Gastrocnemius medialis (tissue), 4 donors: ENCODE data around the gene FBN2. TPM values are rescaled to one million over a fixed set of nuclear protein-coding genes. Genes with fewer than 3 reads are reported as not detected.

Source experiments
- ATAC-seq, 2 donors: fragments of 150-250 bp; one replicate each; pipeline ENCODE4 v1.9.1; 2016
- DNase-seq, 2 donors: peaks; one replicate each; pipeline ENCODE4 v3.0.0-alpha.2; 2019
- H3K27ac ChIP-seq, 4 donors: fragments of 200-600 bp; sonication (generic); 1 replicate in 1 of 4; 2 replicates in 3 of 4; pipeline ENCODE4 v1.5.1; 2016 to 2018; ENCODE audit warnings: mild to moderate bottlenecking in 2 of 4, moderate library complexity in 1 of 4
- H3K27me3 ChIP-seq, 3 donors: fragments of 200-600 bp; sonication (generic) in 2 of 3; 1 replicate in 1 of 3; 2 replicates in 2 of 3; pipeline versions ENCODE4 v1.5.1 to v1.6.0; 2016 to 2019; ENCODE audit warnings: mild to moderate bottlenecking in 1 of 3, moderate library complexity in 1 of 3
- H3K36me3 ChIP-seq, 2 donors: fragments of 200-600 bp; sonication (generic) in 1 of 2; one replicate each; pipeline ENCODE4 v1.5.1; 2017 to 2018
- H3K4me1 ChIP-seq, 2 donors: fragments of 200-600 bp; sonication (generic) in 1 of 2; one replicate each; pipeline ENCODE4 v1.5.1; 2016 to 2017; ENCODE audit warnings: mild to moderate bottlenecking in 2 of 2
- H3K4me3 ChIP-seq, 4 donors: fragments of 200-600 bp; sonication (generic) in 3 of 4; 1 replicate in 1 of 4; 2 replicates in 3 of 4; pipeline ENCODE4 v1.5.1; 2016 to 2019; ENCODE audit warnings: mild to moderate bottlenecking in 2 of 4
- H3K9me3 ChIP-seq, 3 donors: fragments of 200-600 bp; sonication (generic) in 2 of 3; 1 replicate in 1 of 3; 2 replicates in 2 of 3; pipeline ENCODE4 v1.5.1; 2016 to 2019
- POLR2A ChIP-seq, 2 donors: fragments of 450-650 bp; IDR thresholded peaks; one replicate each; pipeline ENCODE4 v1.6.1; 2017; ENCODE audit warnings: antibody characterized with exemption in 2 of 2, mild to moderate bottlenecking in 2 of 2, moderate library complexity in 2 of 2
- in situ Hi-C, 4 donors: fragments of 200-750 bp; cut with MboI; loops; one replicate each; pipeline versions ENCODE4 v1.15.0 to v1.8.0; 2017; ENCODE audit warnings: low sequenced_read_pairs in 4 of 4
- intact Hi-C: fragments of 100-400 bp; cut with DNase I; formaldehyde crosslinking; loops from one replicate; pipeline ENCODE4 v1.15.1; 2023; ENCODE audit warnings: low total_unique reads
- total RNA-seq, 4 donors: library from RNA; depleted of rRNA; stranded (reverse); fragments of >200 nt; gene quantifications; one replicate each; pipeline versions ENCODE4 v1.1.0 to v1.2.3, GENCODE V29; 2016
- TF ChIP-seq, protein P1 (sequence below), 5 experiments: fragments of 450-650 bp in 3 of 5; fragments of 200-600 bp in 2 of 5; sonication (generic) in 2 of 5; IDR thresholded peaks in 4 of 5; conservative IDR thresholded peaks in 1 of 5; 1 replicate in 4 of 5; 2 replicates in 1 of 5; pipeline ENCODE4 v1.5.1; 2016 to 2019; ENCODE audit warnings: antibody characterized with exemption in 5 of 5, mild to moderate bottlenecking in 3 of 5, moderate library complexity in 3 of 5

Gene FBN2
- total RNA-seq, 4 donors from 2014 or later: 0.07 to 0.20 TPM; not detected in 2

DNA sequence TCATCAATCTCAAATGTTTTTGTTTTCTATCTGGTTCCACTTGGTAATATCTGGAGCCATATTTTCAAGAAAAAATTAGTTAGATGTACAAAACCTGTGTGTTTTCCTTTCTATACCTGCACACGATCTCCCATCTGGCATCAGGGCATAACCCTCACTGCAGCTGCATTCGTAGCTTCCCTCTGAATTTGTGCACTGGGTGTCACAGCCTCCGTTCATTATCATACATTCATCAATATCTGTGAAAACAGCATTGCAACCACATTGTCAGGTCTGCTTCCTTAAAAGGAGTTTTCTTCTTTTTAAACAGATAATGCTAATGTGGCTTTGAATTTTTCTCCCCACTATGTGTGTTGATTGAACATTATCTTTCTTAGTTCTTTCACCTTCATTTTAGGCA, 202.7 kb downstream of the FBN2 start:
- Histone ChIP-seq H3K27me3 (no peaks in the 10 kb centered on the region), H3K4me3 (no peak overlapping the region), H3K27ac (no peak overlapping the region), H3K4me1 (no peaks in the 10 kb centered on the region), H3K9me3 (no peaks in the 10 kb centered on the region), H3K36me3 (no peaks in the 10 kb centered on the region)
- in situ Hi-C loops: no loop called here
- ATAC-seq (no peak), DNase-seq (no peak)
- TF ChIP-seq, protein P1, sequence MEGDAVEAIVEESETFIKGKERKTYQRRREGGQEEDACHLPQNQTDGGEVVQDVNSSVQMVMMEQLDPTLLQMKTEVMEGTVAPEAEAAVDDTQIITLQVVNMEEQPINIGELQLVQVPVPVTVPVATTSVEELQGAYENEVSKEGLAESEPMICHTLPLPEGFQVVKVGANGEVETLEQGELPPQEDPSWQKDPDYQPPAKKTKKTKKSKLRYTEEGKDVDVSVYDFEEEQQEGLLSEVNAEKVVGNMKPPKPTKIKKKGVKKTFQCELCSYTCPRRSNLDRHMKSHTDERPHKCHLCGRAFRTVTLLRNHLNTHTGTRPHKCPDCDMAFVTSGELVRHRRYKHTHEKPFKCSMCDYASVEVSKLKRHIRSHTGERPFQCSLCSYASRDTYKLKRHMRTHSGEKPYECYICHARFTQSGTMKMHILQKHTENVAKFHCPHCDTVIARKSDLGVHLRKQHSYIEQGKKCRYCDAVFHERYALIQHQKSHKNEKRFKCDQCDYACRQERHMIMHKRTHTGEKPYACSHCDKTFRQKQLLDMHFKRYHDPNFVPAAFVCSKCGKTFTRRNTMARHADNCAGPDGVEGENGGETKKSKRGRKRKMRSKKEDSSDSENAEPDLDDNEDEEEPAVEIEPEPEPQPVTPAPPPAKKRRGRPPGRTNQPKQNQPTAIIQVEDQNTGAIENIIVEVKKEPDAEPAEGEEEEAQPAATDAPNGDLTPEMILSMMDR (IDR thresholded peaks at IDR 0.05 in 4 of 5, conservative IDR thresholded peaks at IDR 0.05 in 1 of 5): no peak
- no peak for TF ChIP-seq POLR2A (IDR thresholded peaks at IDR 0.05)
- intact Hi-C loops: no loop called here

DNA sequence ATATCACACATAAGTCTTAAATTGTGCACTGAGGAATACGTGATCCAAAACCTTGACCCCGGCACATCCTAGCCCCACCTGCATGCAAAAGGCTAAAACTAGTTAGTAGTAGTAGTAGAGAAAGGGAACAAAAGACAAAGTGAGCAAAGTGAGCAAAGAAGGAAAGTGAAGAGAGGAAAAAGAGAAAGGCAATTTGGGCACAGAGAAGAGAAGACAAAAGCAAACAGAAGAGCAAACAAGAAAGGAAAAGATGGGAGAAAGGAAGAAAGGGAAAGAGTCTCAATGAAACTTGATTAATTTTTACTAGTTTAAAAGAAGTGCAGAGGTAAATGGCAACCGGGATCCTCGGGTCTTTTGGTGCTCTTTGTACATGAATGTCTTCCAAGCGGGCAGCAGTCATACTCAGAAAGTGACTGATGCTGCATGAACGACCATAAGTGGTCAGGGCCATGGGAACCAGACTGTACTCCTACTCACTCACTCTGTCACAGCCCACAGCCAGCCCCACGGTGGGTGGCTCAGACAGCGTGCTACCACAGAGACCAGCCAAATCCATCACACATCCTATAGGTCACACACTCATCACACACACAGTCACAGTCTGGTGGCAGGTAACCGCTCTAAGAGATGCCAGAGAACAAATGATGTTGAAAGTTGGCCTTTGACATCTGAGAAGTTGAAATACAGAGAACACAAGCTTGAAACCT, 203.9 kb downstream of the FBN2 start:
- H3K4me3 ChIP-seq: no peak overlapping the region
- in situ Hi-C loops (no loop called here), intact Hi-C loops (no loop called here)
- no peaks in the 10 kb centered on the region for H3K9me3 ChIP-seq
- H3K4me1 ChIP-seq: peaks cover 0 to 2% of the 10 kb centered on the region in 2 donors
- H3K27ac ChIP-seq: no peak overlapping the region
- TF ChIP-seq, protein P1 (IDR thresholded peaks at IDR 0.05 in 4 of 5, conservative IDR thresholded peaks at IDR 0.05 in 1 of 5): no peak
- TF ChIP-seq POLR2A (IDR thresholded peaks at IDR 0.05): no peak
- no peaks in the 10 kb centered on the region for H3K27me3 ChIP-seq
- H3K36me3 ChIP-seq: no peaks in the 10 kb centered on the region
- no peak for ATAC-seq
- no peak for DNase-seq

DNA sequence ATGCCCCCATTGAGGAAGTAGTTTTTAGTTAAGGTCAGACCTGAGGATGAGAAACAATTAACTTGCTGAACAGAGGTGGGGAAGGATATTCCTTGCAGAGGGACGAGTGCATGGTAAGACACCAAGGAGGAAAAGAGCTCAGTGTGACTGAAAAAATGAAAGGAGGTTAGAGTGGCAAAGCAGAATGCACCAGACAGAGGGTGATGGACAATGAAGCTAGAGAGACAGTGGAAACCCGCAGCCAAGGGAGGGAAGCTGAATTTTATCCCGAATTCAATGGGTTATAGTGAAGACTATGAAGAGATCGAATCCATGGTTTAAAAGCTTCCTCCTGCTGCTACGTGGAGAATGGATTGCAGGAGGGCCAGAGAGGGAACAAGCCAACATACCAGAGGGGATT, 206.8 kb downstream of the FBN2 start:
- Histone ChIP-seq H3K27ac (no peak overlapping the region), H3K4me1 (peaks cover 9 to 15% of the 10 kb centered on the region in 2 donors), H3K9me3 (no peaks in the 10 kb centered on the region), H3K36me3 (no peaks in the 10 kb centered on the region), H3K27me3 (no peaks in the 10 kb centered on the region), H3K4me3 (no peak overlapping the region)
- no peak for TF ChIP-seq POLR2A (IDR thresholded peaks at IDR 0.05)
- TF ChIP-seq, protein P1 (IDR thresholded peaks at IDR 0.05 in 4 of 5, conservative IDR thresholded peaks at IDR 0.05 in 1 of 5): no peak
- DNase-seq (no peak), ATAC-seq (no peak)
- intact Hi-C loops (no loop called here), in situ Hi-C loops (no loop called here)

DNA sequence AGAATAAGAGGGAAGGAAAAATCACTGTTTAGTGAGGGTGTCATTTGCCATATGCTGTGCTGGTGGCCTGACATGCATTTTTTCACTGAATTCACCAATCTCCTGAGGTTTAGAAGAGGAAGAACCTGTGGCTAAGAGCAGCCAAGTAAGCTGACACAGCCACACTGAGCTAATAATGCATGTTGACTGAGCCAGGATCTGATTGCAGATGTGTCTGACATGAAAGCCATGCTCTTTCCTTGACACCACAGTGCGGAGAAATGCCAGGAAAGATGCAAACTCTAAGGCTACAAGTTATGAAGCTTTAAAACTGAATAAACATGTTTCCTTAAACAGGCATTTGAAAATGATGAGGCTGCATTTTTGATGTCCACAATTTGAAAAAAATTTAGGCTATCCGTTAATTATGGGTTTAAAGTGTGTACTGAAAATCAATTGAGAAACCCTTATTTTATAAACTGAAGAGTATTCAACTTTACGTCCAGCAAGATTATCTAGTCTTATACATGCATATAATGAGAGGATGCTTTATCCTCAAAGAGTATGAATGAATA, 208.6 kb downstream of the FBN2 start:
- Histone ChIP-seq H3K27ac (no peak overlapping the region), H3K9me3 (no peaks in the 10 kb centered on the region), H3K36me3 (no peaks in the 10 kb centered on the region), H3K4me3 (no peak overlapping the region), H3K4me1 (peaks cover 9 to 15% of the 10 kb centered on the region in 2 donors), H3K27me3 (no peaks in the 10 kb centered on the region)
- in situ Hi-C loops: no loop called here
- intact Hi-C loops: no loop called here
- DNase-seq: no peak
- no peak for ATAC-seq
- no peak for TF ChIP-seq POLR2A (IDR thresholded peaks at IDR 0.05)
- TF ChIP-seq, protein P1 (IDR thresholded peaks at IDR 0.05 in 4 of 5, conservative IDR thresholded peaks at IDR 0.05 in 1 of 5): no peak
